Measurements from ENCODE around the gene ZNF613.
"Not testable (repeated sequence)": the region's sequence is repeated elsewhere in the genome, so short reads cannot be mapped to it uniquely, and the experiment has no call there.

The ZNF613 gene

DNA sequence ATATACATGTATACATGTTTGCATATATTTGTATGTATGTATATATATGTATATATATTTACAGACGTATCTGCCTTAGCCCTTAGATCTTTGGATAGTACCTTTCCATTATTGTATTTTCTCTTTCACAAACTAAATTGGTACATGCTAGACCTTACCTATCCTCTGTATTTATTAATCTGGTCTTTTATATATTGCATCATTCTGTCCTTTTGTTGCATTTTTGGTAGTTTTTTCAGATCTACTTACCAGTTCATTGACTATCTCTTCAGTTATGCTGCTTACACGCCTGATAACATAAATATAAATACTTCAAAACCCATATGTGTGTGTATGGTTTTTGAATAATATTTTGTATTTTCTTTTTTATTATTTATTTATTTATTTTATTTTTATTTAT, 11.7 kb downstream of the ZNF613 start:
- DNase-seq (ENCODE audit: low spot score): no peak
- FAIRE-seq: no peak

DNA sequence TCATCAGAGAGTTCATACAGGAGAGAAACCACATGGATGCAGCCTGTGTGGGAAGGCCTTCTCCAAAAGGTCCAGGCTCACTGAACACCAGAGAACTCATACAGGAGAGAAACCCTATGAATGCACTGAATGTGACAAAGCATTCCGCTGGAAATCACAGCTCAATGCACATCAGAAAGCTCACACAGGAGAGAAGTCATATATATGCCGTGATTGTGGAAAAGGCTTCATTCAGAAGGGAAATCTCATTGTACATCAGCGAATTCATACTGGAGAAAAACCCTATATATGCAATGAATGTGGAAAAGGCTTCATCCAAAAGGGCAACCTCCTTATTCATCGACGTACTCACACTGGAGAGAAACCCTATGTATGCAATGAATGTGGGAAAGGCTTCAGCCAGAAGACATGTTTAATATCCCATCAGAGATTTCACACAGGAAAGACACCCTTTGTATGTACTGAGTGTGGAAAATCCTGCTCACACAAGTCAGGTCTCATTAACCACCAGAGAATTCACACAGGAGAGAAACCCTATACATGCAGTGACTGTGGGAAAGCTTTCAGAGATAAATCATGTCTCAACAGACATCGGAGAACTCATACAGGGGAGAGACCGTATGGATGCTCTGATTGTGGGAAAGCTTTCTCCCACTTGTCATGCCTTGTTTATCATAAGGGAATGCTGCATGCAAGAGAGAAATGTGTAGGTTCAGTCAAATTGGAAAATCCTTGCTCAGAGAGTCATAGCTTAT, 17.7 kb downstream of the ZNF613 start:
- FAIRE-seq (no peak), DNase-seq (ENCODE audit: low spot score) (no peak)

DNA sequence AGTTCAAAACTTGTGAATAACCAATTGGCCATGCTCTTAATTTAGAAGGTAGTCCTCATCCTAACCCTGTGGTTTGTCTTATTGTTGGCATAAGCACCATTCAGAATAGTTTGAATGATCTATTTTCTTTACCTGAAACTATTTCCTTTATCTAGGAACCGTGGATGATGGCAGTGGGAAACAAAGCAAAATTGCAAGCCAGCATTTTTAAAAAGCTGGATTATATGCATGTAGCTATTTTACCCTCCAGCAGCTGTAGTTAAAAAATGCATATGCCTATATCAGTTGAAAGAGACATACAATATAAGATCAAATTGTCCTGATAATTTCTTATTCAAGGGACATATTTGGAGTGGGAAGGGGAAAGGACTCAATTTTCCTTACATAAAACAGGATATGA, 19.3 kb downstream of the ZNF613 start:
- DNase-seq (ENCODE audit: low spot score) (no peak), FAIRE-seq (no peak)

DNA sequence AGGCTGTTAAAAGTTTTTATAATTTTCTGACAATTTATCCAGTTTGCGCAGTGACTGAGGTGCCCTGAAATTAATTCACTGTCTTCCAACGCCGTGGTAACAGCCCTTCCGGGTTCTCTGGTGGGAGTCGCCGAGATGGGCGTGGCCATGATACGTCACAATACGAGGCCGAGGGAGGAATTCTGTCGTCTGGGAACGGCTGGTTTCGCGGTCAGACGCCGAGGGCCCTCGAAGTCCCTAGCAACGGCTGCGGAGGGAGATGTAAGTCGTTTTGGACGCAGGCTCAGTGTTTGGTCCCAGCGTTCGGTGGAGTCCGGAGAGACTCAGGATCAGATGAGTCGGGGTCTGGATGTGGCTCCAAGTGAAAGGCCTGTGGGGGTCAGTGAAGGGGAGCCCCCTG, 21.7 kb downstream of the ZNF613 start:
- no peak for FAIRE-seq

DNA sequence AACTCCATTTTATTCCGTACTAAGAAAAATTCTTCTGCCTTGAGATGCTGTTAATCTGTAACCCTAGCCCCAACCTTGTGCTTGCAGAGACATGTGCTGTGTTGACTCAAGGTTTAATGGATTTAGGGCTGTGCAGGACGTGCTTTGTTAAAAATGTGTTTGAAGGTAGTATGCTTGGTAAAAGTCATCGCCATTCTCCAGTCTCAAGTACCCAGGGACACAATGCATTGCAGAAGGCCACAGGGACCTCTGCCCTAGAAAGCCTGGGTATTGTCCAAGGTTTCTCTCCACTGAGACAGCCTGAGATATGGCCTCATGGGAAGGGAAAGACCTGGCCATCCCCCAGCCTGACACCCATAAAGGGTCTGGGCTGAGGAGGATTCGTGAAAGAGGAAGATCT, 30.6 kb downstream of the ZNF613 start:
- not testable (repeated sequence) for FAIRE-seq; DNase-seq (ENCODE audit: low spot score)

More for the DNA sequence above, 21.7 kb downstream of the ZNF613 start:
- no peak for DNase-seq (ENCODE audit: low spot score)

DNA sequence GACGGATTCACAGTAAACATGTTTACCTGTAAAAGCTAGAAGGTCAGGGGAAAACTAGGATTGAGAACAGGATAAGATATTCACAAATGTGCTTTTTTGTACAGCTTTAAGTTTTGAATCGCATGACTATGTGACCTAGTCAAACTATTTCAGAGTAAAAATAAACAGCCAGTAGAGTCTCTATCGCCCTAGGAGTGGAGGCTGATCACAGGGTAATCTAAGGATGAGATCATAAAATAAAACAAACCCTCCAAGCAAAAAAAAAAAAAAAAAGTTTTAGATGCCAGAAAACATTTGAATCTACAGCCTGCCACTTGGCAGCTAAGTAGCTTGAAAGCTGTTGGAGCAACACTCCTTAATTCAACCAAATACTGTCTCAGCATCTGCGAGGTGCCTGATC, 32.5 kb downstream of the ZNF613 start:
- FAIRE-seq: no peak
- no peak for DNase-seq (ENCODE audit: low spot score)

DNA sequence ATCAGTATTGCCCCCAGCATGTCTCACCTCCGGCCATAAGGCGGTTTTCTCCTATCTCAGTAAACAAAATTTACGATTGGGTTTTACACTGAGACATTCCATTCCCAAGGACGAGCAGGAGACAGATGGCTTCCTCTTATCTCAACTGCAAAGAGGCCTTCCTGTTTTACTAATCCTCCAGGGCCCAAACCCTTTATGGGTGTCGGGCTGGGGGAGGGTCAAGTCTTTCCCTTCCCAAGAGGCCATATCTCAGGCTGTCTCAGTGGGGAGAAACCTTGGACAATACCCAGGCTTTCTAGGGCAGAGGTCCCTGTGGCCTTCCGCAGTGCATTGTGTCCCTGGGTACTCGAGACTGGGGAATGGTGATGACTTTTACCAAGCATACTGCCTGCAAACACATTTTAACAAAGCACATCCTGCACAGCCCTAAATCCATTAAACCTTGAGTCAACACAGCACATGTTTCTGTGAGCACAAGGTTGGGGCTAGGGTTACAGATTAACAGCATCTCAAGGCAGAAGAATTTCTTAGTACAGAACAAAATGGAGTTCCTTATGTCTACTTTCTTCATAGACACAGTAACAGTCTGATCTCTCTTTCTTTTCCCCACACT, 33.5 kb downstream of the ZNF613 start:
- FAIRE-seq; DNase-seq (ENCODE audit: low spot score): not testable (repeated sequence)

DNA sequence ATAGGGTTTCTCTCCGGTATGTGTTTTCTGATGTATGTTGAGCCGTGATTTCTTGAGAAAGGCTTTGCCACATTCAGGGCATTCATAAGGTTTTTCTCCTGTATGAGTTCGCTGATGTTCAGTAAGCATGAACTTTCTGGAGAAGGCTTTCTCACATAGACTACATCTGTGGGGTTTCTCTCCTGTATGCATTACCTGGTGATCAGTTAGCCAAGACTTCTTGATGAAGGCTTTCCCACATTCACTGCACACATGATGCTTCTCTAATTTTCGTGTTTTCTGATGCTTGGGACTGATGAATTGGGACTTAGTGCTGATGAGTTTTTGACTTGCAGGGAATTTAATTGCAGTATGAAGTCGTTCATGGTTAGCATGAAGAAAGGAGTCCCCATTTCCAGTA, 38.3 kb downstream of the ZNF613 start:
- FAIRE-seq (no peak), DNase-seq (ENCODE audit: low spot score) (no peak)

DNA sequence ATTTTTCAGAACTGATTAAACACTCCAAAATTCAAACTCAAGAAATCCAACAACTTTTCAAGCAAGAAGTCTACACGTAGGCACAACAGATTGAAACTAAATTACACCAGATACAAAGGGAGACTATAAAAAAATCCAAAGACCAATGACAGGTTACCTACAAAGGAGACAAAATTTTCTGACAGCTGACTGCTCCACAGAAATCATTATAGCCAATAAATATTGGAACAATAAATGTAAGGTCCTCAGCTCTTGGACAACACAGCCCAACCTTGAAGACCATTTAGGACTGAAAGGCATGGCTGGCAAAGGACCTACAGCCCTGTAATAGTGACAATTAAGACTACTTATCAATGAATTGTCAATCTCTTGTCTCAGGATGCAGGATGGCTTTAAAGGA, 43.4 kb downstream of the ZNF613 start:
- FAIRE-seq (no peak), DNase-seq (ENCODE audit: low spot score) (no peak)

DNA sequence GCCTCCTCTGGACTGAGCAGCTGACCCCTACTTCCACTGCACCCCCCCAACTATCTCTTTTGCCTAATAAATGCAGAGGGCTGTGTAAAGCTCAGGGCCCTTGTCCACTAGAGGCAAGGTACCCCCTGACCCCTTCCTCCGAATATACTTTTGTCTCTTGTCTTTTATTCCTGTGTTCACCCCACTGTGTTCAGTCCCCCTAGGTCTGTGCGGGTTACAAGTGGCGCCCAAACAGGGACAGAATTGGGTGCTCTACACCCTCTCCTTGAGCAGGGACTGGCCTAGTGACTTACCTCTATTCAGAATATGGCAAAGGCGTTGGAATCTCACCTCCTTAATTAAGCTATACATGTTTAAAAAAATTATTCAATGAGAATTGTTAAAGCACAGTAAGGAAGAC, 44.4 kb downstream of the ZNF613 start:
- FAIRE-seq (no peak), DNase-seq (ENCODE audit: low spot score) (no peak)

DNA sequence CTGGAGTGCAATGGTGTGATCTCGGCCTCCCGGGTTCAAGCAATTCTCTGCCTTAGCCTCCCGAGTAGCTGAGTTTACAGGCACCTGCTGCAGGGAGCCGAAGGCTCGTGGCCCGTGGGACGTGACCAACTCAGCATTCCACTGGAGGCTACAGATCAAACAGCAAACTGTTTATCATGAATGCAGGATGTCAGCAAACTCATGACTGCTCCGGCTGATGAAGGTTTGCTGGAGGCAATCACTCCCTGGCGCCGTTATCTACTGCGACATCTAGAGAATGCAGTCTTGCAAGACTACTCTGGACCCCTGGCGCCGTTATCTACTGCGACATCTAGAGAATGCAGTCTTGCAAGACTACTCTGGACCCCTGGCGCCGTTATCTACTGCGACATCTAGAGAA, 48.5 kb downstream of the ZNF613 start:
- DNase-seq (ENCODE audit: low spot score); FAIRE-seq: not testable (repeated sequence)

DNA sequence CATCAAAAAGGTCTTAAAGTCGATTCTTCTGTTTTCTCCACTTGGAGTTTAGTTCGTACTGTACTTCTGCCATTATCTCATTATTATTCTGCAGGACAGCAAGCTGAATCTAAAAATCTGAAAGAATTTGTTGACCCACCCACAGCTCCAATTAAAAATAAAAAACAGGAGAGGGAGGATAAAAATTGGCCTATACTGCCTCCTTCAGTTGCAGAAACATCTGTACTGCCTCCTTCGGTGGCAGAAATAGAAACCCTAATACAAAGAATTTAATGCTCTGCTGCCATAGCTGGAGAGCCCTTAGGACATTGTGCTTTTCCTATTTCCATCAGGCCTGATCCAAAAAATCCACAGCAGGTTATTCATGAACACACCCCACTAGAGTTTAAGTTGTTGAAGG, 49.6 kb downstream of the ZNF613 start:
- no peak for DNase-seq (ENCODE audit: low spot score)
- FAIRE-seq: no peak

DNA sequence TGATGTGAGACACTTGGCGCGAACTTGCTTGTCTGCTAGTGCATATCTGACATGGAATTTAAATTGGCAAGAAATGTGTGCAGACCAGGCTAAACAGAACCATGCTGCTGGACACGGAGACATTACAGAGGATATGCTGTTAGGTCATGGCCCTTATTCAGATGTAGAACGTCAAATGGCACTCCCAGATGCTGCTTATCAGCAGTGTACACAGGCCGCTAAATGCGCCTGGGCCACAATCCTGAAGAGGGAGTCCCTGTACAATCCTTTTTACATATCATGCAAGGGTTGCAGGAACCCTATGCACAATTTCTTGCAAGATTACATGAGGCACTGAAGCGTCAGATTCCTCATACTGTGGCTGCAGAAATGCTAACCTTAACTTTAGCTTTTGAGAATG, 50.1 kb downstream of the ZNF613 start:
- FAIRE-seq: no peak
- no peak for DNase-seq (ENCODE audit: low spot score)

DNA sequence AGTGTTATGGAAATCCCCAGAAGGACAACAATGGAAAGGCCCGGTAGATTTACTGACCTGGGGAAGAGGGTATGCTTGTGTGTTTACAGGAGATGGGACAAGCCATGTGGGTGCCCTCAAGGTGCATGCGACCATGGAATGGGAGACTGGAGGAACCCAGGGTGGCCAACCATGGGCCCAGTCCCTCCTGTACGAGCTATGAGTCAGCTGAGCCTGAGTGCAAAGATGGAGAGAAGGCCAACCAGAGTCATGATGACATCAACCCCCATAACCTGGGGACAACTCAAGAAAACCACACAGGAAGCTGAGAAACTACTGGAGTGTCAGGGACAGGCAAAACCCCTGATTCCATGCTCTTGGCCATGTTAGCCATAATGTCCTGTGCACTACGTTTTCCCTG, 51.6 kb downstream of the ZNF613 start:
- no peak for FAIRE-seq
- peak; percentile 38 for DNase-seq (ENCODE audit: low spot score)

DNA sequence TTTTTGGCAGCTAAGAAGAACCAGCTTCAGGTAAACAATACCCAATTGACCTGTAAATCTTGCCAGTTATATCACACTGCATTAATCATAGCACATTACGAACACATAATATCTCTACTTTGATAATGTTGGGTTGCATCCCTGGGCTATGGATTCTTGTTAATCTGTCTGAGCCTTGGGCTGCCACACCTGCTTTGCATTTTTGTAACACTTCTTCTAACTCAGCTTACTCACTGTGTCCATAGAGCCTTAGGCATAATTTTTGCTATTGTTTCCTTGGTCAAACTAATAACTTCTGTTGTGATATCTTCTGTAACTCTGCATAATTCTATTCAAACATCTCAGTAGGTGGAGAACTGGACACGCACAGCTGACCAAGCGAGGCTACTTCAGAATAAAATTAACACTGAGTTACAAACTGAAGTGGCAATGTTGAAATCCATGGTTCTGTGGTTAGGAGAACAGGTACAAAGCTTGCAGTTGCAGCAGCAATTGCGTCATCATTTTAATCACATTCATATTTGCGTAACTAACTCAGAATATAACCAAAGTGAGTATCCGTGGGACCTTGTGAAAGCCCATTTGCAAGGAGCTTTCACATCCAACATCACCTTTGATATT, 53.0 kb downstream of the ZNF613 start:
- DNase-seq (ENCODE audit: low spot score): no peak
- no peak for FAIRE-seq

DNA sequence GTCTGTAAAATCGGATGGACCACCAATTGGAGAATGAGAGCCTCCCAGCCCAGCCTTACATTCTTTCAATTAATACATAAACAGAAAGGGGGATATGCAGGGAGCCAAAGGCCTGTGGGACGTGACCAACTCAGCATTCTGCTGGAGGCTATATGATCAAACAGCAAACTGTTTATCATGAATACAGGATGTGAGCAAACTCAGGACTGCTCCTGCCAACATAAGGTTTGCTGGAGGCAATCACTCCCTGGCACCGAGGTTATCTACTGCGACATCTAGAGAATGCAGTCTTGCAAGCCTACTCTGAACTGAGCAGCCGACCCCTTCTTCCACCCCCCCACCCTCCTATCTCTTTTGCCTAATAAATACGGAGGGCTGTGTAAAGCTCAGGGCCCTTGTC, 53.7 kb downstream of the ZNF613 start:
- DNase-seq (ENCODE audit: low spot score); FAIRE-seq: not testable (repeated sequence)

DNA sequence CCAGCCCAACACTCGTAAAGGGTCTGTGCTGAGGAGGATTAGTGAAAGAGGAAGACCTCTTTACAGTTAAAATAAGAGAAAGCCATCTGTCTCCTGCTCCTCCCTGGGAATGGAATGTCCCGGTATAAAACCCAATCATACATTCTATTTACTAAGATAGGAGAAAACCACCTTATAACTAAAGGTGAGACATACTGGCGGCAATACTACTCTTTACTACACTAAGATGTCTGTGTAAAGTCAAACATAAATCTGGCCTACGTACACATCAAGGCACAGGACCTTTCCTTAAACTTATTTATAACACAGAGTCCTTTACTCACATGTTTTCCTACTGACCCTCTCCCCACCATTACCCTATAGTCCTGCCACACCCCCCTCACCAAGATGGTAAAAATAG, 56.1 kb downstream of the ZNF613 start:
- FAIRE-seq (no peak), DNase-seq (ENCODE audit: low spot score) (no peak)

DNA sequence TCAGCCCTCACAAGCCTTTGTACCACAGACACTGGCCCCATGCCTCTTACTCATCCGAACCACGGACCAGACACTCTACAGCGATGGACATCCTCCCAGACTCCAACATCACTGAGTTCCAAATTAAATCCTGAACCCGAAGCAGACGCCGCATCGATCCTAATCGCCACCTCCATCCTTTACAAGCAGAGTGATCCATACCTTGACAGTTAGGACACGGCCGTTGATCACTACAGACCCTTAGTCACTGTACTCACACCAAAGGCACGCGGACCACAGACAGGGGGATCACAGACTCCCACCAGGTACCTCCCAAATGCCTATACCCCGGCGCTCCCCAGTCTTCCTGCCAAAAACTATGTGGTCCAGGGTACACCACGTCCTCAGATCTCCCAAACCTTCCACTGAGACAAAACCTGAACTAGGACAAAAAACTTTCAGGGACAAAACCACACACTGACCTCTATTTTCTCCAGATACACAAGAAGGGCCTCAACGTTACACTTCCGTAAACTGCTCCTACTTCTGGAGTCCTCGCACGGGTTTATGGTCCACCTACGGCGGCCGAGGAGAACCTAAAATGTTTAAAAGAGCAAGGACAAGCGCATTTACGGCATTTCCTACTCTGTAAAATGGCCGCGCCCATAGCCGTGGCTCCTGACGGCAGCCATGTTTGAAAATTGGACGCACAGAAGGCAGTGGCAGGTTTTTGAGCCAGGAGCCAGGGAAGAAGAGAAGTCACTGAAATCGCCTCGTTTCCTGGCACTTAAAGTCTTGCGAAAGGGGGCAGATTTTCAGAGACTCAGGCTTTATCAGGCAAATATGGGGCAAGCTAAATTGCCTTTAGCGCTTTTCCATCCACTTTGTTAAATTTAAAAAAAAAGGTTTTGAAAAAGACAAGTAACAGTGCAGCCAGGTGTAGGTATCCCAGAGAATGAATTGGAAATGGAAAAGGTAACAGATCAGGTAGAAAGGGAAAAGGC, 59.3 kb downstream of the ZNF613 start, which contains the start of gene ZNF350:
Gene ZNF350, minus strand, starts transcription at position 532 of the 983 bp plus-strand sequence. CDS start 12,480 bp downstream, outside the sequence.
- FAIRE-seq (peak; percentile 81), DNase-seq (ENCODE audit: low spot score) (peak; percentile 83)

DNA sequence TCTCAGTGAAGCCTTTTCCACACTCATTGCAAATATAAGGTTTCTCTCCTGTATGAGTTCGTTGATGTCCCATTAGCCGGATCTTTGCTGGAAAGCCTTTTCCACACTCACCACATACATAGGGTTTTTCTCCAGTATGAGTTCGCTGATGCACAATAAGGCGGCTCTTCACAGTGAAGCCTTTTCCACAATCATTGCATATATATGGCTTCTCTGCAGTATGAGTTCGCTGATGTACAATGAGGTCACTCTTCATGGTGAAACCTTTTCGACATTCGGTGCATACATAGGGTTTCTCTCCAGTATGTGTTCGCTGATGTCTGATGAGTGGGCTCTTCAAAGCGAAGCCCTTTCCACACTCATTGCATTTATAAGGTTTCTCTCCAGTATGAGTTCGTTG, 66.2 kb downstream of the ZNF613 start:
- no peak for DNase-seq (ENCODE audit: low spot score)
- no peak for FAIRE-seq

DNA sequence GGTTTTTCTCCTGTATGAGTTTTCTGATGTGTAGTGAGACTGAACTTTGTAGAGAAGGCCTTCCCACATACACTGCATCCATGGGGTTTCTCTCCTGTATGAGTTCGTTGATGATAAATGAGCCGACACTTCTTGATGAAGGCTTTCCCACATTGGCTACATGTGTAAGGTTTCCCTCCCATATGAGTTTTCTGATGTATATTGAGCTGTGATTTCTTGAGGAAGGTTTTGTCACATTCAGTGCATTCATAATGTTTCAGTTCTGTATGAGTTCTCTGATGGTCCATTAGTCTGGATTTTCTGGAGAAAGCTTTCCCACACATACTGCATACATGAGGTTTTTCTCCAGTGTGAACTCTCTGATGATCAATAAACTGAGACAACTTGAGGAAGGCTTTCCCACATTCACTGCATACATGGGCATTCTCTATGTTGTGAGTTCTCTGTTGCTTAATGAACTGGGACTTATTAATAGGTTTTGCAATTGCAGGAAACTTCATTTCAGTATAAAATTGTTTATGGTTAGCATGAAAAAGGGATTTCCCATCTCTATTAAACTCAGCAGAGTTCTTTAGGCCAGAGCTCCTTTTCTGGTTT, 66.9 kb downstream of the ZNF613 start:
- DNase-seq (ENCODE audit: low spot score) (no peak), FAIRE-seq (no peak)
